T-helper 9 cell (primary cell): ENCODE measurements around the gene NEUROD2.
"Not testable (repeated sequence)": the region's sequence is repeated elsewhere in the genome, so short reads cannot be mapped to it uniquely, and the experiment has no call there.

Experiments used
- DNase-seq: peaks from one replicate; pipeline ENCODE4 v3.0.0-alpha.2; 2020

NEUROD2 gene

DNA sequence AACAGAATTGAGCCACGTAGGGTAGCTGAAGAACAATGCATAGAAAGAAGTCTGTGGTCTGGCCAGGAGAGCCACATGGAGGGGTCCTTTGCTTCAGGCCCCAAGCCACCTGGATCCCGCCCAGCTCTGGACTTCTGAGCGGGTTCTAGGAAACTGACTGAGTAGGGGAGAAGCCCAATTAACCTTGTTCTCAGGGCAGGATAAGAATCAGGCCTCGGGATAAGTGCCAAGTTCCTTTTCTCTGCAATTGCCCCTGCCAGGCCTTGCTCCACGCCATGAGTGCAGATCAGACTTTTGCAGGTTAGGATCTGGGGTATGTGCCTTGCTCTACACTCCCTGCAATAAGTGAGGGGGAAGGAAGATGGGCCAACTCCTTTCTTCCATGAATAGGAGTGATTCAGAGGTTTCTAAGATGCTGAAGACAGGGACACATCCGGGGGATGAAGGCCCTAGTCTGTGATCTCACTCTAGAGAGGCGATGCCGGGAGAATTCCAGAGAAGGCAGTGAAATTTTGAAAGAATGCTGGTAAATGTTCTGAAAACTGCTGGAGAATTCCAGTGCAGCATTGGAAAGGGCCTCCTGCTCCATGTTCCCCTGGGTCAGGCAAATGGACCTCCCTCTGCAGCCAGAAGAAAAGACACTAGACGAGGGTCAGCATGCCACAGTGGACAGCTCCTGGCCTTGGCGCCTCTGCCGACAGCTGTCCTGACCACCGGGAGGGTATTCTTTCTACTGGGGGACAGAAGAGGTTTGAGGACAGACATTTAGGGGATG, 5.8 kb downstream of the NEUROD2 start:
- DNase-seq, result no peak

DNA sequence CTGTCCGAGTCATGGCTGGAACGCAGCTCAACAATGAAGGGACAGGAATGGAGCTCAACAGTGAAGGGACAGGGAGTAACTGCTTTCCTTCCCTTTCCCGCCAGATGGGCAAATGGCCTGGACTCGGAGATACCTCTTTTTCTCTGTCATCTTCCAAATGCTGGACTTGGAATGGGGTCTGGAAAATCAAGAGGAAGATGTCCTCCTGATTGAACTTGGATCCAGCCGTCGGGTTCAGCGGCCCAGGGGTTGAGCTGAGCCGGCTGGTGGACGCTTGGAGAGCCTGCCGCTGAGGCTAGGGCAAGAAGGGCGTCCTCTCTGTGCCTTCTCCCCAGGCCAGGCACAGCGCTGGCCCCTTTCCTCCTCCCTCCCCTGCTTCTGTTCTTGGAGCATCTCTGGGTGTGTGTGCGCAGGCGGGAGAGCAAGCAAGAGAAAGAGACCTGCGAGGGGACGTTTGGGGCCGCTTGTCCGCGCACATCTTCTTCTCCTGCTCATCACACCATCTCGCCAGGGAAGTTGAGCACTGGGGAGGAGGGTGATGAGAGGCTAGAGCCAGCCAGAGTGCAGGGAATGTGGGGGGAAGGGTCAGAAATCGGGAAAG, 6.6 kb downstream of the NEUROD2 start:
- DNase-seq, result no peak

- DNase-seq, result no peak
Measured at GRCh38 chr17:39600288-39600996, 7.3 kb downstream of the NEUROD2 start.

GRCh38 chr17:39599665-39600231, 8.0 kb downstream of the NEUROD2 start:
- no peak for DNase-seq

GRCh38 chr17:39599004-39599664, 8.6 kb downstream of the NEUROD2 start:
- no peak for DNase-seq

DNA sequence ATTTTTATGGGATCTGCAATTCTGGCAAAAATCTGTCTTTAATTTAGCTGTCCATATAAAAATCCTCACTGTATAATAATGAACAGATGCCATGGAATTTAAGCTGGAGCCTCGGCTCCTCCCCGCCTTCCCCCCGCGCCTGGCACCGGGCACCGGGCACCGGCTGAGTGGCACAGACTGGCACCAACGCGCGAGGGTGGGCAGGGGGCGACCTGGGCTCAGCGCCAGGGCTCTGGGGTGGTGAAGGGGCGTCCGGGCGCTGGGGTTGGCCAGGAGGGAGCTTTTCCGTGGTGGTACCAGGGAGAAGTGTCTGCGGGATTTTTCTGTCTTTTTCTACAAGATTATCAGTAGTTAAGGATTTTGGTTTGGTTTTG, 9.1 kb downstream of the NEUROD2 start:
- DNase-seq, result no peak

- no peak for DNase-seq
Measured at GRCh38 chr17:39598047-39598481, 9.7 kb downstream of the NEUROD2 start.

DNA sequence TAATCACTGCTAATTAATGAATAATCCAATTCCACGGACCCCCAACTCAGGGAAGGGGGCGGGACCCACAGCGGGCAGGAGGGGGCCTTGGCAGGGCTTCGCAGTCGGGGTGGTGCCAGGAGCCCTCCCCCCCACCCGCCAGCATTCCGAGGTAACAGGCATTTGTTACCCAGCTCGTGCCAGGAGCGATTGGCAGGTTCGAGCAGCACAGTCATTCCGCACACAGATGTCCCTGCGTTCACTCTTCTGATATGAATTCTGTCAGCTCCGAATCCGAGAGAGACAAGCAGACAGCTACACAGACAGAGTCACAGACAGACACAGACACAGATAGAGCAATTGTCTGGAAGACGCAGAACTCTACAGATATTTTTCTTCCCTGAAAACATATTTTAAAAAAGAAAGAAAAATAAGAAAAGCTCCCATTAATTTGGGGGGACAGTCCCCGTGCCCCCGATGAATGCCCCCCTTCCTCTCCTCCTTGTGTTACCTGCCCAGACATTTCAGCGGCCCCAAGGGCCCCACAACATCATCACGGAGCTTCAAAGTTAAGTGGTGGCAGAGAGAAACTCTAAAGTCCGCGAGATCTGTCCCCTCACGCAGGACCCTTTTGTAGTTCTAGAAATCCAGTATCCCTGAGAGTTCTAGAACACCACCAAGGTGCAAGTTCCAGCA, 10.2 kb downstream of the NEUROD2 start:
- no peak for DNase-seq

DNA sequence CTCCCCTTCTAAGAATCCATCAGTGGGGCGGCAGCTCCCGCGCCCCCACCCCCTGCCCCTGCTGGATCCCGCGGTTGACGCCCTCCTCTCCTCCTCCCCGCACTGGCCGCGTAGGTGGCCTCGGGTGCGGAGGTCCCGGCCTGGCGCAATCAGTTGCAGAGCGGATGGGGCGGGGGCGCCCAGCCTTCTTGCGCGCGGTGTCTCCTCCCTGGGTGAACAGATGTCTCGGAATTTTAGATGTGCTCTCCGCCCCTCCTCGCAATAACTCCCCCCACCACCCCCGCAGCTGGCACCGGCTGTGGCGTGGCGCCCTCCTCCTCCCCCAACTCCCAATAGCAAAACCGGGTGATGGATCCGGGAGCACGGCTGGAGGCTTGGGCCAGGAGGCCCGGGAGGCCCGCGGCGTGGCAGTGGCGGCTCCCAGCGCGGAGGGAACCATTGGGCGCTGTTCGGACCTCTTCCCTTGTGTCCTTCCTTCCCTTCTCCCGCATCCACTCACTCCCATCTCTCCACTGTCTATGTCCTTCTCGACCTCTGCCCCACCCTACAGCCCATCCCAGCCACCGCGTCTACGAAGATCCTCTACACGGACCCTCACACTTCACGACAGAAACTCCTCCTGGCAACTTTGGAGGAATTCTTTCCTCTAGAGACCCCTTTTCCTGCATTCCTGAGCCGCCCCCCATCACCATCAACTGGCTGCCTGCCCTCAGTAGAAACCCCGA, 11.0 kb downstream of the NEUROD2 start:
- no peak for DNase-seq

GRCh38 chr17:39595928-39596510, 11.7 kb downstream of the NEUROD2 start:
- no peak for DNase-seq

DNA sequence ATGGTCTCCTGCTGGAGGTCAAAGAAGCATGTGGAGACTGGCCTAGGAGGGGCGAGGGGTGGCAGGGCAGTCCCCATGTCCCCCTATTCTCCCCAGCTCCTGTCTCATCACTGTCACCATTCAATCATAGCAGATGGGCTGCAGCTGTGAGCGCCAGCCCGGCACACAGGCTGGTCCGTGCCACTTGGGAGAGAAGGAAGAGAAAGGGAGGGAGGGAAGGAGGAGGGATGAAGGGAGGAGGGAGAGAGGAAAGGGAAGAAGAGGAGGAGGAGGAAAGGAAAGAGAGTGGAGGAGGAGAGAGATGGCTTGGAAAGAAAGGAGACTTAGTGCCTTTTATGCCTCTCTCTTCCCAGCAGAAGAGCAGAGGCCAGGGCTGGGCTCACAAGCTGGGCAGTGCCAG, 12.4 kb downstream of the NEUROD2 start:
- DNase-seq, result no peak

DNA sequence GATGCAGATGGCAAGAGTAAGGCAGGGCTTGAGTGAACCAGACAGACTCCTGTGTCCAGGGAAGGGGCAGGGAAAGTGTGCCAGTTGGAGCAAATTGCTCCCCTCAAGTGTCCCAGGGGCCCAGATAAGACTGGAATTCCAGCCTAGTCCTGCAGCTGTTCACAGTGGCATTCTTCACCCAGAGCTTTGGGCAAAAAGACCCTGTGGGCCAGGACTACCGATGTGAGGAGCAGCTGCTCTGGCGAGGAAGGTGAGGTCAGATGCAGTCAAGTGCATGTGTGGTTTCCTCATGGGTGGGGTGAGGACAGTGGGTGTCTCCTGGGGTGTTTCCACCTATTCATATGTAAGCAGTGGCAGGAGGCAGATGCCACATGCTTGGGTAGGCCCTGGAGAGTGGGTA, 14.3 kb downstream of the NEUROD2 start:
- DNase-seq, result no peak

- no peak for DNase-seq
Measured at GRCh38 chr17:39591958-39592954, 15.5 kb downstream of the NEUROD2 start.

DNA sequence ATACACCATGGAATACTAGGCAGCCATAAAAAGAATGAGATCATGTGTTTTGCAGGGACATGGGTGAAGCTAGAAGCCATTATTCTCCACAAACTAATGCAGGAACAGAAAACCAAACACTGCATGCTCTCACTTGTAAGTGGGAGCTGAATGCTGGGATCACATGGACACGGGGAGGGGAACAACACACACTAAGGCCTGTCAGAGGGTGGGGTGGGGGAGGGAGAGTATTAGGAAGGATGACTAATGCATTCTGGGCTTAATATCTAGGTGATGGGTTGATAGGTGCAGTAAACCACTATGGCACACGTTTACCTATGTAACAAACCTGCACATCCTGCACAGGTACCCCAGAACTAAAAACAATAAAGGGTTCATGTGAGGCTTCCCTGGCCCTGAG, 17.5 kb downstream of the NEUROD2 start:
- DNase-seq, result not testable (repeated sequence)

DNA sequence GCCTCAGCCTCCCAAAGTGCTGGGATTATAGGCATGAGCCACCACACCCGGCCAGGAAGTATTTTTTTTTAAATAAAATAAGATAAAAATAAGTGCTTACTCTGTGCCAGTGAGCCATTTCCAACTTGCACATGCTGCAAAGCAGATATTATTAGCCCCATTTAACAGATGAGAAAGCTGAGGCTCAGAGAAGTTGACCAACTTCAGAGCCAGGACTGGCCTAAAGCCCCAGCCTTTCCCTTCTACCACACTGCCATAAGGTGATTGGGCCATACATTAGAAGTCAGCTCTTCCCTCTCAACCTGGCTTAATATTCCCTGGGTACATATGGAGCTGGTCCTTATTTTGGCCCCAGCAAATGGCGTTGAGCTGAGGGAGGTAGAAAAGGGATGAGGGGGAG, 25.1 kb downstream of the NEUROD2 start:
- DNase-seq, result no peak

DNA sequence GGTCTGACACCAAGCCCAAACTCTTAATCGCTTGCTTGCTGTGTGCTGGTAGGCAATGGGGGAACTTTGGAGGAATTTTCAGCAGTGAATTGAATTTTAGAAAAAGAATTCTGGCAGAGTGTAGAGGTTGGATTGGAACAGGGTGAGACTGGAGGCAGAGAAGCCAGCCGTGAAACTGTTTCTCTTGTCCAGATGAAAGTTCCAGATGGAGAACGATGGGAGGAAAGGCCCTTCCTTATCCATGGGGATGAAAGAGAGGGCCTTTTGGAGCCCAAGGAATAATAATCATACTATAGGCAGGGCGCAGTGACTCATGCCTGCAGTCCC, 26.0 kb downstream of the NEUROD2 start:
- DNase-seq, result no peak

DNA sequence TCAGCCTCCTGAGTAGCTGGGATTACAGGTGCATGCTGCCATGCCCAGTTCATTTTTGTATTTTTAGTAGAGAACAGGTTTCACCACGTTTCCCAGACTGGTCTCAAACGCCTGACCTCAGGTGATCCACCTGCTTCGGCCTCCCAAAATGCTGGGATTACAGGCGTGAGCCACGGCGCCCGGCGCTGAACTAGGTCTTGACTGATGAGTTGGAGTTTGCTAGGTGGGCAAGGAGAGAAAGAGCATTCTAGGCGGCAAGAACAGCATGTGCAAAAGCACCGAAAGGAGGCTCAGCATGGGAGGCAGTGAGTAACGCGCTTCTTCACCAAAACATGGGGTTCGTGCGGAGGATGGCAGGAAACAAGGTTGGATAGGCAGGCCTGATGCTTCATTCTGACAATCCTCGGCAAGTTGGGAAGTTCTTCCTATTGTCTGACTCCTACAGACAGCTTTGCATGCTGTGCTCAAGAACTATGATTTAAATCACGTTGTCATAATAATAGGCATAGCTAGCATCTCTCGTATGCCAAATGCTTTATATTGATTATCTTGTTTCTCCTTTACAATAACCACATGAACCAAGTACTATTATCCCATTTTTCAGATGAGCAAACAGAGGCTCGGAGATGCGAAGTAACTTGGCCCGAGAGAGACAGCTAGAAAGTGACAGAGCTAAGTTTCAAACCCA, 26.5 kb downstream of the NEUROD2 start:
- no peak for DNase-seq

DNA sequence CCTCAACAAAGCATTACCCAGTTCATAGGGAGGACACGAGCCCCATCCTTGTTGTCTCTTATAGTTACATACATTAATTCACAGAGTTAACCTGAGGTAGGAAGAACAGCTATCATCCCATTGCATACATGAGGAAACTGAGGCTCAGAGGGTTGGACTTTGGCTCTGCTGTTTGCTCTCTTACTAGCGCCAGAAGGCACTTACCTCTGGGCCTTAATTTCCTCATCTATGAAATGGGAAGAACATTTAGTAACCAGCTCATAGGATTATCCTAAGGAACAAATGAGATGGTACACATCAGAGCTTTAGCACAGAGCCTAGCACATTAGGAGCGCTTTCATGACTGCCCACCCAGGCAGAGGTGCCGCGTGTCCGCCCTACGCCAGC, 27.6 kb downstream of the NEUROD2 start:
- no peak for DNase-seq

- DNase-seq, result no peak
Measured at GRCh38 chr17:39579318-39580081, 28.2 kb downstream of the NEUROD2 start.
